GM12891 (cell line): ENCODE measurements around the gene RADIL.

ENCODE experiments used
- DNase-seq: peaks from one replicate; pipeline ENCODE4 v3.0.0; 2011; ENCODE audit warnings: low spot score; ENCODE audit not compliant: insufficient read length
- FAIRE-seq: peaks from 2 replicates; lab custom pipeline; 2011; peaks lifted over from hg19 to GRCh38; lab: Jason Lieb, UNC
- PAX5 ChIP-seq: IDR thresholded peaks from 2 replicates; pipeline ENCODE4 v1.6.1; 2011; ENCODE audit warnings: low read length, moderate library complexity, mild to moderate bottlenecking; ENCODE audit not compliant: insufficient read depth, severe bottlenecking
- POLR2A ChIP-seq: IDR thresholded peaks from 2 replicates; pipeline ENCODE4 v1.6.1; 2011; ENCODE audit warnings: low read depth, low read length, control low read depth
- POLR2AphosphoS5 ChIP-seq: IDR thresholded peaks from 2 replicates; pipeline ENCODE4 v1.6.1; 2011; ENCODE audit warnings: low read depth, low read length, control low read depth
- POU2F2 ChIP-seq: IDR thresholded peaks from 2 replicates; pipeline ENCODE4 v1.6.1; 2011; ENCODE audit warnings: low read depth, mild to moderate bottlenecking, control low read depth, low read length, moderate library complexity
- SPI1 ChIP-seq: IDR thresholded peaks from 2 replicates; pipeline ENCODE4 v1.6.1; 2011; ENCODE audit warnings: low read depth, low read length, control low read depth
- TAF1 ChIP-seq: IDR thresholded peaks from 2 replicates; pipeline ENCODE4 v1.6.1; 2011; ENCODE audit warnings: low read depth, low read length, control low read depth

RADIL gene

DNA sequence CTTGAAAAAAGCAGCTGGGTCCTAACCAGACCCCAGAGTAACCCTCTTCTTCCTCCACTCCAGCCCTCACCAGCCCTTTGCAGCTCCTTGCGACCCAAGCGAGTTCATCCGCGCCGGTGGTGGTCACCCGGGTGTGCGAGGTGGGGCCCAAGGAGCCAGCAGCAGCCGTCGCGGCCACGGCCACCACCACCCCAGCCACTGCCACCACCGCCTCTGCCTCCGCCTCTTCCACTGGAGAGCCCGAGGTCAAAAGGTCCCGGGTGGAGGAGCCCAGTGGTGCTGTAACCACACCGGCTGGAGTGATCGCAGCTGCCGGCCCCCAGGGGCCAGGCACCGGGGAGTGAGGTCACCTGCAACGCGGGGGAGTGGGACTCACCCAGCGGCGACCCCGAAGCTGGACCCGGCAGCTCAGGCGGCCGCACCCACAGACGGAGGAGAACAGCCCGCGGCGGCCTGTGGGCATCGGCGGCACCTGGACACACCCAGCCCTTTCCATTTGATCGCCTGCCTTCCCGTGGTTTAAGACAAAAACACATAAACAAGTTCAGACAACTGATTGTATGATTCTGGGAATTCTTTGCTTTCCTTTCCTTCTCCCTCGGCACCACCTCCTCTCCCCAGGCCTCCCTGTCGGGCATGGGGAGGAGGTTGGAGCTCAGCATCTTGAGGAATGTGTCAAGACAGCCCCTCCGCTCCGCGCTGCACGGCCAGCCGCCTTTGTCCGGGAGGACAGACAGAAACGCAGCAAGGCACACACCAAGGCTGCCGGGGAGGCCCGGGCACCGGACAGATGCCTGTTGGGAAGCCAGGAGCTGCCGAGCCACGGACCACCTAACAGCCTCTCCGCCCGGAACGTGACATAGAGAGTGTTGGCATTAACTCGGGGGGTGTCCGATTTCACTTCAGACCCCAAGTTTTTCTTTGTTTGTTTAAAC lies 121.1 kb downstream of the RADIL start:
- no peak for FAIRE-seq
- no peak for DNase-seq
- TF ChIP-seq POU2F2 (no peak), TAF1 (no peak), POLR2A (no peak), POLR2AphosphoS5 (no peak), SPI1 (no peak), PAX5 (no peak)

DNA sequence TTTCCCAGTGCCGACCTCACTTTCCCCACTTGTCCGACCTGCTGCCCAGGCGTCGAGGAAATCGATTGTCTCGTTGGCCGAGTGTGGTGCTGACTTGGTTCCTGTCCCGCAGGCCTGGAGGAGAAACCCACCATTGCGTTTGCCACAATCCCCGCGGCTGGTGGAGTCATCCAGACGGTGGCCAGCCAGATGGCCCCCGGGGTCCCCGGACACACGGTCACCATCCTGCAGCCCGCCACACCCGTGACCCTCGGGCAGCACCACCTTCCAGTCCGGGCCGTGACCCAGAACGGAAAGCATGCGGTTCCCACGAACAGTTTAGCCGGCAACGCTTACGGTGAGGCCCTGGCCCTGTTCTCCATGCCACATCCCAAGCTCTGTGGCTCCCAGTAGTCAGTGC lies 122.6 kb downstream of the RADIL start:
- no peak for TF ChIP-seq POU2F2
- no peak for TF ChIP-seq TAF1
- no peak for TF ChIP-seq POLR2AphosphoS5
- no peak for TF ChIP-seq SPI1
- TF ChIP-seq POLR2A, result no peak
- TF ChIP-seq PAX5, result no peak
- no peak for DNase-seq
- FAIRE-seq, result no peak

DNA sequence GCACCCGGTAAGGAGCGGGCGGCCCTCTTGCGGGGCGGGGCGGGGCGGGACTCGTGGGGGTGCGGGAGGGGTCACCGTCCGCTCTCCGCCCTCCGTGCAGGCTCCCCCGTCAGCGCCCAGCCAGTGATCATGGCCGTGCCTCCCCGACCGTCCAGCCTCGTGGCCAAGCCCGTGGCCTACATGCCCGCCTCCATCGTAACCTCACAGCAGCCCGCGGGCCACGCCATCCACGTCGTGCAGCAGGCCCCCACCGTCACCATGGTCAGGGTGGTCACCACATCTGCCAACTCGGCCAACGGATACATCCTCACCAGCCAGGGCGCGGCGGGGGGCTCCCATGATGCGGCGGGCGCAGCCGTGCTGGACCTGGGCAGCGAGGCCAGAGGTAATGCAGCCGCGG lies 124.3 kb downstream of the RADIL start:
- FAIRE-seq (no peak), DNase-seq (no peak)
- TF ChIP-seq TAF1, result no peak
- no peak for TF ChIP-seq SPI1
- no peak for TF ChIP-seq PAX5
- TF ChIP-seq POLR2A, result no peak
- no peak for TF ChIP-seq POU2F2
- no peak for TF ChIP-seq POLR2AphosphoS5

DNA sequence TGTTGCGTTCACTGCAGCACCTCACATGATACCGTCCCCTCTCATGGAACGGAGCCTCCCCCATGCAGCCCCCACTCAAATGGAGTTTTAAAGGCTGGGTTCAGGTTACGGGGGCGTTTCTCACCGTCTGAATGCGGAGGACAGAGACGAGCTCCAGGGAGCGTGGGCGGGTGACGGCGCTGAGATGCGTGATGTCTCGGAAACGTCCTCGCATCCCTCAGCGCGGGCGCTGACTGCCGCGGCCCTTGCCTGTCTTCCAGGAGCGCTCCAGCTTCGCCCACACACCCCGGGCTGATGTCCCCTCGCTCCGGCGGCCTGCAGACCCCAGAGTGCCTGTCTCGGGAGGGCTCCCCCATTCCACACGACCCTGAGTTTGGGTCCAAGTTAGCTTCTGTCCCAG lies 124.7 kb downstream of the RADIL start:
- no peak for DNase-seq
- TF ChIP-seq POLR2AphosphoS5 (no peak), SPI1 (no peak), TAF1 (no peak), POU2F2 (no peak), PAX5 (no peak), POLR2A (no peak)
- FAIRE-seq, result no peak

DNA sequence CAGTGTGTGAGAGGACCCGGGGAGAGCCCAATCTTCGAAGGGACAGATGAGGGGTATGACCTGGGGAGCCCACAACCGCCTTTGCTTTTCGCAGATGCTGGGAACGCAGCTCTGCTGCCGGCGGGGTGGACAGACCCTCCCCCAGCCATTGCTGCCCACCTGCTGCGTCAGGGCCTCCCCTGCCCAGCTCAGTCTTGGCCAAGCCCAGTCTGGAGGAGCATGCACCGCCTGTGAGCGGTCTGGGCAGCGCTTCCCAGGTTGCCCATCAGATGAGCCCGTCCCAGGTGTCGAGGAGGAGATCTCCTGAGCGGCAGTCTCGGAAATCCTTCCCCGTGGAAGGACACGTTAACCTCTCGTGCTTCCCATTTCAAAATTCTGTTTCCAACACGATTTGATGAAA lies 125.4 kb downstream of the RADIL start:
- FAIRE-seq (no peak), DNase-seq (no peak)
- TF ChIP-seq TAF1 (no peak), PAX5 (no peak), POU2F2 (no peak), POLR2A (no peak), POLR2AphosphoS5 (no peak), SPI1 (no peak)

DNA sequence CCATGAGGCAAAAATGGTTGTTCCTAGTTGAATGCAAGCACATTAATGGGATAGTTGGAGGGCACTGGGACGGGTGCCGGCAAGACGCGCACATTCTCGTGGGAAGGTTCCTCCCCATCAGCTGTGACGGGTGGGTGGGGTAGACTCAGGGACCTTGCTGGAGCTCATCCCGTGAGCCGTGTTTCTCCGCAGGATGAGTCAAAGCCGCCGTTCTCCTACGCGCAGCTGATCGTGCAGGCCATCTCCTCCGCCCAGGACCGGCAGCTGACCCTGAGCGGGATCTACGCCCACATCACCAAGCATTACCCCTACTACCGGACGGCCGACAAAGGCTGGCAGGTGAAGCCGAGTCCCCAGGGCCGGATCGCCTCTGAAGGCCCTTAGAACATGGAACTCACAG lies 128.5 kb downstream of the RADIL start:
- TF ChIP-seq POU2F2 (no peak), PAX5 (no peak), TAF1 (no peak), SPI1 (no peak), POLR2A (no peak), POLR2AphosphoS5 (no peak)
- DNase-seq (no peak), FAIRE-seq (no peak)

DNA sequence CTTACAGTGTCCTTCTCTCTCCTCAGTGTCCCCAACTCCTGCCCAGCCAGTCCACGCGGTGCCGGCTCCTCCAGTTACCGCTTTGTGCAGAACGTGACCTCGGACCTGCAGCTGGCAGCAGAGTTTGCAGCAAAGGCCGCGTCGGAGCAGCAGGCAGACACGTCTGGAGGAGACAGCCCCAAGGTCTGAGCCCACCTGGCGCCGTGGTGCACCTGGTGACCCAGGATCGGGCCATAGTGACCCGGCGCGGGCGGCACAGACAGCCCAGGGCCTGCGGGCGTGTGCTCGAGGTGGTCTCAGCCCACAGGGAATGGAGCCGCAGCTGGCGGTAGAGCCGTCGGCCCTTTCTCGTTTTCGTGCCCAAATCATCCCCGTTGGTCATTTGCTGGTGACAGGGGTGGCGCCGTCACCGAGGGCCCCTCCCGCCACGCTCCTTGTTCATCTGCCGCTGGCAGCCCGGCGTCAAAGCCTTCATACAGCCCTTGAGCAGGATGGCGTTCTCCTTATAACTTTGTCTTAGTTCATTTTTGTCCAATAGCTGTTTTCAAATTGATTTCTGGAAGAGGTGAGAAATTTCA lies 129.0 kb downstream of the RADIL start:
- DNase-seq (no peak), FAIRE-seq (no peak)
- TF ChIP-seq POLR2AphosphoS5 (no peak), SPI1 (no peak), POU2F2 (no peak), PAX5 (no peak), TAF1 (no peak), POLR2A (no peak)

DNA sequence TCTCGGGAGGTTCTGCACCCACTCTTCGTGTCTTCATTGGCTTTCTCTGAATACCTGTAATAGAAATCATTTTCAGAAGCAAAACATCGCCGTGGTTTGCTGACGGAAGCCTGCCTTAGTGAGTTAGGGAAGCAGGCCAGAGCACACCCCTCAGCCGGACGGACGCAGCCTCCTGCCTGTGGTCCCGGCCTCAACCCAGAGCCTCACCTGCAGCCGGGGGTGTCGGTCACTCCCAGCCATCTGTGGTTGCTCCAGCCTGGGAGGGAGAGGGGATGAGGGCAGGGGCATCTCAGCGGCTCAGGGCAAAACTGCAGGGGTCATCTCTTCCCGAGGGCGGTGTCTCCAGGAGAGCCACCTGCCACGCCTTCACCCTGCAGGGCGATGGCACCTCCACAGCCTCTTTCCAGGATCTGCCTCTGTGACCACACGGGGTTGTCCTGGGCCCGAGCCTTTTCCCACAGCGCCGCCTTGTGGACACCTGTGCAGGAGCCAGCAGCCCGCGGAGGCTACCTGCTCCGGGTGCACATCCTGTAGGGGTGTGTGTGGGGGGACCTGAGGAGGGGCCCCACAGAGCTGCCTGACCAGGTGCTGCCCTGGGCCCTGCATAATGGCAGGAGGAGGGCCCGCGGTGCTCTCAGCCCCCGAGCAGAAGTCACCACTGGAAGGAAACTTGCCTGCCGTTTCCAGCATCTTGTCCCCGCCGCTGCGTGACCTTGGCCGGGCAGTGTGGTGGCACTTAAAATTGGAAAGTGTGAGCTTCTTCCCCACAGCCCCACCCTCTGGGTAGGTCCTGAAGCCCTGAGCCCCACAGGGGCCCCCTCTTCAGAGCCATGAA lies 129.7 kb downstream of the RADIL start:
- TF ChIP-seq POLR2A (no peak), POU2F2 (0 out of 2 replicates have a peak, but pooled peaks have one; percentile 44), POLR2AphosphoS5 (no peak), SPI1 (no peak), PAX5 (no peak), TAF1 (no peak)
- FAIRE-seq (peak; percentile 91), DNase-seq (peak; percentile 95)
